WTC11 (cell line): ENCODE measurements around the gene OLFML2B.

ENCODE experiments used
- ATF3 ChIP-seq: sonication (generic); formaldehyde crosslinking; conservative IDR thresholded peaks from 2 replicates; pipeline ENCODE4 v1.8.1; 2022; ENCODE audit warnings: mild to moderate bottlenecking, missing genetic modification reagents
- ATF6 ChIP-seq: sonication (generic); formaldehyde crosslinking; IDR thresholded peaks from 2 replicates; pipeline ENCODE4 v1.8.1; 2023; ENCODE audit warnings: mild to moderate bottlenecking, missing genetic modification reagents
- CREB1 ChIP-seq: sonication (generic); formaldehyde crosslinking; IDR thresholded peaks from 2 replicates; pipeline ENCODE4 v1.8.0; 2023; ENCODE audit warnings: mild to moderate bottlenecking, missing genetic modification reagents
- CTCF ChIP-seq: fragments of 200-600 bp; IDR thresholded peaks from 2 replicates; pipeline ENCODE4 v1.8.0; 2022; ENCODE audit warnings: antibody characterized with exemption
- MAX ChIP-seq: sonication (generic); formaldehyde crosslinking; IDR thresholded peaks from 2 replicates; pipeline ENCODE4 v1.8.0; 2022; ENCODE audit warnings: mild to moderate bottlenecking, missing genetic modification reagents
- NR2C2 ChIP-seq: sonication (generic); formaldehyde crosslinking; IDR thresholded peaks from 2 replicates; pipeline ENCODE4 v1.8.0; 2022; ENCODE audit warnings: mild to moderate bottlenecking, missing genetic modification reagents
- SP1 ChIP-seq: sonication (generic); formaldehyde crosslinking; conservative IDR thresholded peaks from 2 replicates; pipeline ENCODE4 v1.8.1; 2022; ENCODE audit warnings: missing genetic modification reagents
- USF2 ChIP-seq: sonication (generic); formaldehyde crosslinking; IDR thresholded peaks from 2 replicates; pipeline ENCODE4 v1.8.1; 2023; ENCODE audit warnings: mild to moderate bottlenecking, missing genetic modification reagents, moderate library complexity
- ZBTB43 ChIP-seq: sonication (generic); formaldehyde crosslinking; IDR thresholded peaks from 2 replicates; pipeline ENCODE4 v1.8.1; 2023; ENCODE audit warnings: mild to moderate bottlenecking, missing genetic modification reagents
- ZNF281 ChIP-seq: sonication (generic); formaldehyde crosslinking; IDR thresholded peaks from 2 replicates; pipeline ENCODE4 v1.8.0; 2023; ENCODE audit warnings: mild to moderate bottlenecking, missing genetic modification reagents
- ZNF425 ChIP-seq: fragments of 250-450 bp; sonication (Bioruptor Pico); conservative IDR thresholded peaks from 2 replicates; pipeline ENCODE4 v1.9.0; 2021; ENCODE audit warnings: mild to moderate bottlenecking
- ZNF512 ChIP-seq: sonication (generic); formaldehyde crosslinking; IDR thresholded peaks from 2 replicates; pipeline ENCODE4 v1.8.1; 2022; ENCODE audit warnings: missing genetic modification reagents, borderline replicate concordance
- ZSCAN18 ChIP-seq: fragments of 250-450 bp; sonication (Bioruptor Pico); IDR thresholded peaks from 2 replicates; pipeline ENCODE4 v2.1.2; 2022; ENCODE audit warnings: mild to moderate bottlenecking, moderate library complexity

- TF ChIP-seq CREB1 (CRISPR knock-in tag) (no peak), ATF3 (CRISPR knock-in tag) (no peak), ZBTB43 (CRISPR knock-in tag) (no peak), ZNF512 (CRISPR knock-in tag) (no peak), CTCF (no peak), MAX (CRISPR knock-in tag) (peak; percentile 12; the same call in 1 of the 2 replicates), ZNF425 (CRISPR knock-in tag) (no peak), SP1 (CRISPR knock-in tag) (no peak), USF2 (no peak), ATF6 (CRISPR knock-in tag) (no peak), ZNF281 (CRISPR knock-in tag) (peak; percentile 73; the same call in 1 of the 2 replicates), NR2C2 (CRISPR knock-in tag) (no peak), ZSCAN18 (CRISPR knock-in tag) (no peak)
Observed at GRCh38 chr1:162070825-162071224, 47.2 kb upstream of the OLFML2B start.
